K562 (cell line): ENCODE data around the gene UGT1A9. TPM values are rescaled to one million over a fixed set of nuclear protein-coding genes. Genes with fewer than 3 reads are reported as not detected.

Source experiments
- ATAC-seq: fragments of 200-7000 bp; cut with Tn5 transposase; 3 replicates; pipeline ENCODE4 v1.9.1; 2020; ENCODE audit warnings: moderate library complexity
- BruUV-seq: library from RNA; stranded (reverse); fragments of 400-500 nt; replicated peaks from 2 replicates; lab custom pipeline; 2021; lab: Mats Ljungman, UMichigan
- CTCF ChIA-PET: fragments of 300-600 bp; formaldehyde crosslinking; extraction: SDS; loops from one replicate; lab custom pipeline; 2021; ENCODE audit warnings: low intra/inter-chr PET ratio; lab: Yijun Ruan, JAX
- POLR2A ChIA-PET: fragments of 300-600, 350-650 bp; sonication (Branson Sonifier 250); formaldehyde crosslinking; extraction: SDS; loops from one replicate; lab custom pipeline; 2021; ENCODE audit warnings: antibody characterized with exemption, inconsistent platforms; lab: Yijun Ruan, JAX
- DNase-seq, 4 experiments: peaks; one replicate each; pipeline versions ENCODE4 v3.0.0 to v3.0.0-alpha.2; 2011 to 2018; ENCODE audit warnings: low spot score in 3 of 4, mixed read lengths in 3 of 4; ENCODE audit errors: extremely low read depth in 1 of 4
- FAIRE-seq: peaks from 2 replicates; lab custom pipeline; 2011; peaks lifted over from hg19 to GRCh38; lab: Jason Lieb, UNC
- H2AFZ ChIP-seq: 2 replicates; pipeline ENCODE4 v1.6.0; 2011; ENCODE audit warnings: low read depth, low read length, control low read depth, inconsistent platforms
- H3K27ac ChIP-seq: fragments of 200-600 bp; 3 replicates; pipeline ENCODE4 v1.8.0; 2011; ENCODE audit warnings: low read depth, mild to moderate bottlenecking, control low read depth, inconsistent platforms, low read length, moderate library complexity, mixed read lengths; ENCODE audit errors: extremely low read depth
- H3K27me3 ChIP-seq, 2 experiments: fragments of 300-600 bp in 1 of 2; 2 replicates in 1 of 2; 3 replicates in 1 of 2; pipeline versions ENCODE4 v1.6.0 to v1.8.0; 2011; ENCODE audit warnings: inconsistent platforms in 2 of 2, low read length in 2 of 2, mild to moderate bottlenecking in 1 of 2, mixed read lengths in 1 of 2, moderate library complexity in 1 of 2; ENCODE audit not compliant: control insufficient read depth in 2 of 2, insufficient read depth in 2 of 2
- H3K36me3 ChIP-seq: fragments of 300-600 bp; 3 replicates; pipeline ENCODE4 v1.8.0; 2011; ENCODE audit warnings: mild to moderate bottlenecking, low read length, inconsistent platforms; ENCODE audit not compliant: control insufficient read depth, insufficient read depth
- H3K4me1 ChIP-seq, 2 experiments: fragments of 200-600 bp in 1 of 2; replicated peaks in 1 of 2; 2 replicates in 1 of 2; 3 replicates in 1 of 2; pipeline versions ENCODE4 v1.5.1 to v1.8.0; 2011; ENCODE audit warnings: inconsistent platforms in 2 of 2, low read length in 2 of 2, mild to moderate bottlenecking in 1 of 2, mixed read lengths in 1 of 2, moderate library complexity in 1 of 2; ENCODE audit not compliant: control insufficient read depth in 2 of 2, insufficient read depth in 2 of 2
- H3K4me2 ChIP-seq: 2 replicates; pipeline ENCODE4 v1.6.1; 2011; ENCODE audit warnings: low read length, control low read depth, inconsistent platforms, mixed read lengths; ENCODE audit not compliant: insufficient read depth
- H3K4me3 ChIP-seq: fragments of 200-600 bp; sonication (generic), shearing (Covaris generic); 2 replicates; pipeline ENCODE4 v1.5.1; 2016; ENCODE audit warnings: control low read depth, inconsistent platforms
- H3K79me2 ChIP-seq: fragments of 200-600 bp; 3 replicates; pipeline ENCODE4 v1.8.0; 2011; ENCODE audit warnings: low read length, inconsistent platforms; ENCODE audit not compliant: control insufficient read depth, insufficient read depth
- H3K9ac ChIP-seq, 2 experiments: 2 replicates each; pipeline versions ENCODE4 v1.6.0 to v1.6.1; 2011; ENCODE audit warnings: low read depth in 2 of 2, low read length in 2 of 2, control low read depth in 1 of 2, inconsistent platforms in 1 of 2, mild to moderate bottlenecking in 1 of 2, mixed read lengths in 1 of 2; ENCODE audit not compliant: insufficient read depth in 1 of 2
- H3K9me1 ChIP-seq: one replicate; pipeline ENCODE4 v1.6.0; 2011; ENCODE audit warnings: inconsistent platforms, mild to moderate bottlenecking, low read length, moderate library complexity; ENCODE audit not compliant: control insufficient read depth, insufficient read depth
- H3K9me3 ChIP-seq: replicated peaks from 2 replicates; pipeline ENCODE4 v1.5.1; 2011; ENCODE audit warnings: low read depth, low read length, inconsistent platforms; ENCODE audit not compliant: control insufficient read depth, insufficient read depth
- H4K20me1 ChIP-seq: replicated peaks from 2 replicates; pipeline ENCODE4 v1.6.1; 2011; ENCODE audit warnings: low read length, inconsistent platforms, mixed read lengths; ENCODE audit not compliant: control insufficient read depth, insufficient read depth
- PPARD ChIP-seq: fragments of 250-450 bp; sonication (Bioruptor Pico); IDR thresholded peaks from 2 replicates; pipeline ENCODE4 v1.8.0; 2022; ENCODE audit warnings: inconsistent platforms, mild to moderate bottlenecking, moderate library complexity
- ZNF551 ChIP-seq: fragments of 250-450 bp; sonication (Bioruptor Pico); IDR thresholded peaks from 2 replicates; pipeline ENCODE4 v1.5.0; 2021; ENCODE audit warnings: mild to moderate bottlenecking, moderate library complexity
- WGBS: fragments of 100-300 bp; shearing (Covaris generic); methylation state at CpG from one replicate; pipeline ENCODE4 v1.1.6; 2016; ENCODE audit warnings: low coverage, mixed read lengths; ENCODE audit not compliant: insufficient coverage; ENCODE audit errors: missing lambda C conversion rate; 5-methylcytosine and 5-hydroxymethylcytosine counted together
- in situ Hi-C: fragments of 300-500 bp; cut with MboI; formaldehyde crosslinking; loops from 4 replicates; pipeline ENCODE4 v1.15.0; 2018; ENCODE audit warnings: inconsistent platforms, mixed read lengths
- intact Hi-C: fragments of 100-400 bp; cut with micrococcal nuclease; formaldehyde crosslinking; loops from 2 replicates; pipeline ENCODE4 v1.14.2; 2022
- polyA plus RNA-seq, 8 experiments: library from polyadenylated mRNA; depleted of rRNA in 4 of 8; stranded (reverse) in 5 of 8; unstranded in 3 of 8; fragments of >200 nt; fragmentation: Nextera tagmentation in 2 of 8; fragmentation: Illumina TruSeq in 1 of 8; extraction: Ambion mirVana in 2 of 8; extraction: Trizol in 1 of 8; gene quantifications; 2 replicates each; pipeline versions ENCODE4 v1.2.1 to v1.2.3, GENCODE V29; 2011 to 2014; ENCODE audit warnings: inconsistent platforms in 1 of 8, missing spikeins in 1 of 8
- total RNA-seq, 7 experiments: library from RNA; depleted of rRNA in 6 of 7; stranded (reverse); fragments of >200 nt in 6 of 7; fragmentation: Illumina TruSeq in 2 of 7; extraction: Trizol in 2 of 7; gene quantifications; 2 replicates each; pipeline versions ENCODE4 v1.2.1 to v1.2.3, GENCODE V29; 2011 to 2021; ENCODE audit warnings: low replicate concordance in 1 of 7
- TF ChIP-seq, protein P1 (sequence below): IDR thresholded peaks from 3 replicates; pipeline ENCODE4 v1.6.1; 2011; ENCODE audit warnings: borderline replicate concordance, mild to moderate bottlenecking; ENCODE audit not compliant: insufficient read length, insufficient read depth
- TF ChIP-seq, protein P2 (sequence below): fragments of 450-650 bp; formaldehyde crosslinking; IDR thresholded peaks from 2 replicates; pipeline ENCODE4 v1.4.0; 2020; ENCODE audit warnings: mild to moderate bottlenecking, mixed read lengths

The UGT1A9 gene
- total and polyA plus RNA-seq, 9 of the 15 experiments (the other 6 are each of a cell fraction or from before 2014, with no cell fraction given), result 0.09 TPM; not detected in 8

DNA sequence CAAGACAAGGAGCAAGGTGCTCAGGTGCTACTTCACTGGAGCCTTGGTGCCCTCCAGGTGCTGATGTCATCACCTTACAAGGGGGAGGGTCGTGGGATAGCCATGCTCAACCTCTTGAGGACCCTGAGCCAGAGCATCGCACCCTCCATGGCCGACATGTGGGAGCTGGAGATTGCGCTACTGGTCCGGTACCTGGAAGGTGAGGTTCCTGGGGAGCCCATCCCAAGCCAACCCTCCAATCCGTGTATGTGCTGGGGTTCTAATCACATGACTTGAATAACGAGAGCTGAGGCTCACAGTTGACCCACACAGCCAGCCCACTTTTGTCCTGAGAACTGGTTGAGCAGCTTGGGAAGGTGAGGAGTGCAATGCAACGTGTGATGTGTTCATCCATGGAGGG is 132.3 kb downstream of the UGT1A9 start:
- ChIA-PET CTCF (no interaction called here), POLR2A (no interaction called here)
- H3K36me3 ChIP-seq, result no peaks in the 10 kb centered on the region
- H3K9ac ChIP-seq, result no peak overlapping the region
- no peak for DNase-seq
- no peaks in the 10 kb centered on the region; a peak in 1 of 5 replicates for H3K4me1 ChIP-seq
- H3K4me3 ChIP-seq, result no peak overlapping the region
- no peaks in the 10 kb centered on the region for H3K9me1 ChIP-seq
- no peak for TF ChIP-seq ZNF551
- TF ChIP-seq PPARD (CRISPR knock-in tag), result no peak
- TF ChIP-seq, protein P1, sequence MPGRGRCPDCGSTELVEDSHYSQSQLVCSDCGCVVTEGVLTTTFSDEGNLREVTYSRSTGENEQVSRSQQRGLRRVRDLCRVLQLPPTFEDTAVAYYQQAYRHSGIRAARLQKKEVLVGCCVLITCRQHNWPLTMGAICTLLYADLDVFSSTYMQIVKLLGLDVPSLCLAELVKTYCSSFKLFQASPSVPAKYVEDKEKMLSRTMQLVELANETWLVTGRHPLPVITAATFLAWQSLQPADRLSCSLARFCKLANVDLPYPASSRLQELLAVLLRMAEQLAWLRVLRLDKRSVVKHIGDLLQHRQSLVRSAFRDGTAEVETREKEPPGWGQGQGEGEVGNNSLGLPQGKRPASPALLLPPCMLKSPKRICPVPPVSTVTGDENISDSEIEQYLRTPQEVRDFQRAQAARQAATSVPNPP, result no peak
- TF ChIP-seq, protein P2, sequence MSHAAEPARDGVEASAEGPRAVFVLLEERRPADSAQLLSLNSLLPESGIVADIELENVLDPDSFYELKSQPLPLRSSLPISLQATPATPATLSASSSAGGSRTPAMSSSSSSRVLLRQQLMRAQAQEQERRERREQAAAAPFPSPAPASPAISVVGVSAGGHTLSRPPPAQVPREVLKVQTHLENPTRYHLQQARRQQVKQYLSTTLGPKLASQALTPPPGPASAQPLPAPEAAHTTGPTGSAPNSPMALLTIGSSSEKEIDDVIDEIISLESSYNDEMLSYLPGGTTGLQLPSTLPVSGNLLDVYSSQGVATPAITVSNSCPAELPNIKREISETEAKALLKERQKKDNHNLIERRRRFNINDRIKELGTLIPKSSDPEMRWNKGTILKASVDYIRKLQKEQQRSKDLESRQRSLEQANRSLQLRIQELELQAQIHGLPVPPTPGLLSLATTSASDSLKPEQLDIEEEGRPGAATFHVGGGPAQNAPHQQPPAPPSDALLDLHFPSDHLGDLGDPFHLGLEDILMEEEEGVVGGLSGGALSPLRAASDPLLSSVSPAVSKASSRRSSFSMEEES, result 0 out of 2 replicates have a peak, but pooled peaks have one; percentile 7
- no peak overlapping the region for H3K27ac ChIP-seq
- ATAC-seq, result no peak
- 0% methylated on average over 8 of the region's 8 CpGs for WGBS
- H4K20me1 ChIP-seq, result no peaks in the 10 kb centered on the region
- in situ Hi-C loops (no loop called here), intact Hi-C loops (no loop called here)
- no peak overlapping the region for H2AFZ ChIP-seq
- no TSS peak for BruUV-seq
- H3K79me2 ChIP-seq, result no peaks in the 10 kb centered on the region
- peaks cover 0 to 24% of the 10 kb centered on the region in 2 experiments; a peak in 2 of 5 replicates for H3K27me3 ChIP-seq
- no peak overlapping the region for H3K4me2 ChIP-seq
- FAIRE-seq, result no peak
- H3K9me3 ChIP-seq, result no peaks in the 10 kb centered on the region
